Parathyroid adenoma (tissue), 2 donors: Measurements from ENCODE around the gene GNB1L.
"Not testable (repeated sequence)": the region's sequence is repeated elsewhere in the genome, so short reads cannot be mapped to it uniquely, and the experiment has no call there.

ENCODE experiments used
- H2AFZ ChIP-seq: fragments of 300-600 bp; sonication (generic); one replicate; pipeline ENCODE4 v1.7.0; 2017; ENCODE audit warnings: antibody characterized with exemption, mild to moderate bottlenecking
- H3K27ac ChIP-seq: fragments of 300-600 bp; sonication (generic); one replicate; pipeline ENCODE4 v1.7.0; 2017
- H3K27me3 ChIP-seq: fragments of 300-600 bp; sonication (generic); one replicate; pipeline ENCODE4 v1.7.0; 2017; ENCODE audit warnings: low read length; ENCODE audit not compliant: control insufficient read depth, insufficient read depth
- H3K36me3 ChIP-seq: fragments of 300-600 bp; sonication (generic); one replicate; pipeline ENCODE4 v1.7.0; 2017; ENCODE audit warnings: low read length; ENCODE audit not compliant: control insufficient read depth, insufficient read depth
- H3K4me1 ChIP-seq: fragments of 300-600 bp; sonication (generic); one replicate; pipeline ENCODE4 v1.7.0; 2017; ENCODE audit warnings: control low read depth
- H3K4me2 ChIP-seq: fragments of 300-600 bp; sonication (generic); one replicate; pipeline ENCODE4 v1.7.0; 2017; ENCODE audit warnings: low read length
- H3K4me3 ChIP-seq: fragments of 300-600 bp; sonication (generic); one replicate; pipeline ENCODE4 v1.7.0; 2017; ENCODE audit warnings: low read depth, low read length
- H3K79me2 ChIP-seq: fragments of 300-600 bp; sonication (generic); one replicate; pipeline ENCODE4 v1.7.0; 2017; ENCODE audit warnings: control low read depth
- H3K9ac ChIP-seq: fragments of 300-600 bp; sonication (generic); one replicate; pipeline ENCODE4 v1.7.0; 2017; ENCODE audit warnings: mild to moderate bottlenecking
- H3K9me3 ChIP-seq: fragments of 300-600 bp; sonication (generic); one replicate; pipeline ENCODE4 v1.7.0; 2017; ENCODE audit warnings: low read length; ENCODE audit not compliant: control insufficient read depth
- TF ChIP-seq, protein P1 (sequence below): fragments of 300-600 bp; sonication (generic); IDR thresholded peaks from one replicate; pipeline ENCODE4 v1.7.0; 2017; ENCODE audit warnings: antibody characterized with exemption, mild to moderate bottlenecking
- donor health status: primary hyperparathyroidism.

GNB1L gene

DNA sequence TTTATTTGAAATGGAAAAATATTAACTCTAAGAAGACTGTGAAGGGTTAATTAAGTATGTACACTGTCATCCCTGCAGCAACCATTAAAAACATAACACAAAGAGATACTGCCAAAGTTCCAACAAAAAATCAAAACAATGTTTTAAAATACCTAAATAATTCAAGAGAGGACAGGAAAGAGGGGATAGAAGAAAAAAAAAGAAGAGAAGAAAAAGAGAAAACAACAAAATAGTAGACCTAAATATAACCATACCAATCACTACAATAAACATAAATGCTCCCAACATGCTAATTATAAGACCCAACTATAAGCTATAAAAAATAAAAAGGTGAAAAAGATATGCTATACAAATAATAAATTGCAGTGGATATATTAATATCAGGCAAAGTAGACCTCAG is 20.1 kb downstream of the GNB1L start:
- Histone ChIP-seq H3K4me3 (no peak overlapping the region), H3K27me3 (no peaks in the 10 kb centered on the region), H3K4me1 (no peaks in the 10 kb centered on the region), H3K9me3 (no peaks in the 10 kb centered on the region), H3K4me2 (no peak overlapping the region), H3K9ac (no peak overlapping the region), H3K79me2 (no peaks in the 10 kb centered on the region), H3K27ac (no peak overlapping the region), H2AFZ (no peak overlapping the region), H3K36me3 (no peaks in the 10 kb centered on the region)
- TF ChIP-seq, protein P1, sequence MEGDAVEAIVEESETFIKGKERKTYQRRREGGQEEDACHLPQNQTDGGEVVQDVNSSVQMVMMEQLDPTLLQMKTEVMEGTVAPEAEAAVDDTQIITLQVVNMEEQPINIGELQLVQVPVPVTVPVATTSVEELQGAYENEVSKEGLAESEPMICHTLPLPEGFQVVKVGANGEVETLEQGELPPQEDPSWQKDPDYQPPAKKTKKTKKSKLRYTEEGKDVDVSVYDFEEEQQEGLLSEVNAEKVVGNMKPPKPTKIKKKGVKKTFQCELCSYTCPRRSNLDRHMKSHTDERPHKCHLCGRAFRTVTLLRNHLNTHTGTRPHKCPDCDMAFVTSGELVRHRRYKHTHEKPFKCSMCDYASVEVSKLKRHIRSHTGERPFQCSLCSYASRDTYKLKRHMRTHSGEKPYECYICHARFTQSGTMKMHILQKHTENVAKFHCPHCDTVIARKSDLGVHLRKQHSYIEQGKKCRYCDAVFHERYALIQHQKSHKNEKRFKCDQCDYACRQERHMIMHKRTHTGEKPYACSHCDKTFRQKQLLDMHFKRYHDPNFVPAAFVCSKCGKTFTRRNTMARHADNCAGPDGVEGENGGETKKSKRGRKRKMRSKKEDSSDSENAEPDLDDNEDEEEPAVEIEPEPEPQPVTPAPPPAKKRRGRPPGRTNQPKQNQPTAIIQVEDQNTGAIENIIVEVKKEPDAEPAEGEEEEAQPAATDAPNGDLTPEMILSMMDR = no peak

GRCh38 chr22:19833327-19833726 is 21.3 kb downstream of the GNB1L start:
- H3K4me2 ChIP-seq, H3K9ac ChIP-seq, H3K9me3 ChIP-seq, H3K27me3 ChIP-seq, H3K79me2 ChIP-seq, H3K36me3 ChIP-seq, H3K4me1 ChIP-seq, H3K27ac ChIP-seq, H3K4me3 ChIP-seq, H2AFZ ChIP-seq: not testable (repeated sequence)

GRCh38 chr22:19832476-19833108 is 22.1 kb downstream of the GNB1L start:
- Histone ChIP-seq H3K9ac (no peak overlapping the region), H3K4me2 (no peak overlapping the region), H3K4me3 (no peak overlapping the region), H3K27ac (no peak overlapping the region), H2AFZ (no peak overlapping the region), H3K9me3 (no peaks in the 10 kb centered on the region), H3K27me3 (no peaks in the 10 kb centered on the region), H3K36me3 (no peaks in the 10 kb centered on the region), H3K79me2 (no peaks in the 10 kb centered on the region), H3K4me1 (no peaks in the 10 kb centered on the region)
- TF ChIP-seq, protein P1 = no peak

- H3K79me2 ChIP-seq, H3K9ac ChIP-seq, H3K27ac ChIP-seq, H3K27me3 ChIP-seq, H3K9me3 ChIP-seq, H3K4me1 ChIP-seq, H3K4me3 ChIP-seq, H2AFZ ChIP-seq, H3K36me3 ChIP-seq, H3K4me2 ChIP-seq: not testable (repeated sequence)
Measured at GRCh38 chr22:19831979-19832378, 22.7 kb downstream of the GNB1L start.

GRCh38 chr22:19831016-19831415 is 23.7 kb downstream of the GNB1L start:
- Histone ChIP-seq H3K9me3 (no peaks in the 10 kb centered on the region), H3K4me2 (no peak overlapping the region), H2AFZ (no peak overlapping the region), H3K27me3 (no peaks in the 10 kb centered on the region), H3K36me3 (no peaks in the 10 kb centered on the region), H3K9ac (no peak overlapping the region), H3K4me3 (no peak overlapping the region), H3K27ac (no peak overlapping the region), H3K79me2 (no peaks in the 10 kb centered on the region), H3K4me1 (no peaks in the 10 kb centered on the region)
- TF ChIP-seq, protein P1 = no peak

DNA sequence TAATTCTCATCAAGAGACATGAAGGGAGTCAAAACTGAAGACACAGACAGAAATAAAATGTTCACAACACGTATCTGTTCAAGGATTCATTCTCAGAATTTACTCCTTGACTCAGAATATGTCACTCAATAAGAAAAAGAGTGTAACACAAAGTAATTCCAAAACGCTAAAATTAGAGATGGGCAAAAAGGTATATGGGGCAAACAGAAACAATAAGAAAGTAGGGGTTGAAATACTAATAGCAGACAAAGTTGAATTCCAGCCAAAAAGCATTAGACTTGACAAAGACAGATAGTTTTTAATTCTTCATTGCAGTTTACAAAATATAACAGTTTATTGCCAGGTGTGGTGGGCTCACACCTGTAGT is 26.7 kb downstream of the GNB1L start:
- TF ChIP-seq, protein P1 = no peak
- no peaks in the 10 kb centered on the region for H3K79me2 ChIP-seq
- H3K4me1 ChIP-seq = no peaks in the 10 kb centered on the region
- H2AFZ ChIP-seq = no peak overlapping the region
- no peak overlapping the region for H3K4me2 ChIP-seq
- H3K9me3 ChIP-seq = no peaks in the 10 kb centered on the region
- H3K27me3 ChIP-seq = no peaks in the 10 kb centered on the region
- no peak overlapping the region for H3K27ac ChIP-seq
- no peak overlapping the region for H3K9ac ChIP-seq
- no peak overlapping the region for H3K4me3 ChIP-seq
- H3K36me3 ChIP-seq = no peaks in the 10 kb centered on the region
